HepG2 (cell line): Measurements from ENCODE around the gene ZNF331. TPM values are rescaled to one million over a fixed set of nuclear protein-coding genes. Genes with fewer than 3 reads are reported as not detected.

Experiments
- AHDC1 ChIP-seq: sonication (generic); formaldehyde crosslinking; IDR thresholded peaks from 2 replicates; pipeline ENCODE4 v1.5.1; 2020; ENCODE audit warnings: mild to moderate bottlenecking, missing genetic modification reagents, borderline replicate concordance
- DR1 ChIP-seq: sonication (generic); formaldehyde crosslinking; IDR thresholded peaks from 2 replicates; pipeline ENCODE4 v1.8.0; 2021; ENCODE audit warnings: mild to moderate bottlenecking, missing genetic modification reagents, inconsistent platforms
- FOXP4 ChIP-seq: sonication (generic); formaldehyde crosslinking; IDR thresholded peaks from 2 replicates; pipeline ENCODE4 v1.4.0; 2020; ENCODE audit warnings: missing genetic modification reagents
- HIVEP1 ChIP-seq: sonication (generic); formaldehyde crosslinking; IDR thresholded peaks from 2 replicates; pipeline ENCODE4 v1.4.0; 2020; ENCODE audit warnings: mild to moderate bottlenecking, missing genetic modification reagents
- HNRNPLL ChIP-seq: fragments of 200-400 bp; formaldehyde crosslinking; IDR thresholded peaks from 2 replicates; pipeline ENCODE4 v1.6.1; 2017; ENCODE audit warnings: mild to moderate bottlenecking, low read depth, low read length; ENCODE audit not compliant: poor library complexity, severe bottlenecking
- RFX5 ChIP-seq: IDR thresholded peaks from 2 replicates; pipeline ENCODE4 v1.6.1; 2011; ENCODE audit warnings: low read depth, low read length, improper control_type of control experiment
- SRSF4 ChIP-seq: fragments of 200-400 bp; formaldehyde crosslinking; IDR thresholded peaks from one replicate; pipeline ENCODE4 v1.6.1; 2018; ENCODE audit warnings: mild to moderate bottlenecking, low read depth, low read length, moderate library complexity; ENCODE audit not compliant: poor library complexity, severe bottlenecking
- TOE1 ChIP-seq: sonication (generic); formaldehyde crosslinking; IDR thresholded peaks from 2 replicates; pipeline ENCODE4 v1.4.0; 2020; ENCODE audit warnings: mild to moderate bottlenecking, missing genetic modification reagents
- ZFP1 ChIP-seq: IDR thresholded peaks from 2 replicates; pipeline ENCODE4 v1.6.1; 2016
- ZFP90 ChIP-seq: sonication (generic); formaldehyde crosslinking; IDR thresholded peaks from 2 replicates; pipeline ENCODE4 v1.8.0; 2022; ENCODE audit warnings: missing genetic modification reagents, mild to moderate bottlenecking, inconsistent platforms, borderline replicate concordance
- ZMYM2 ChIP-seq: sonication (generic); formaldehyde crosslinking; IDR thresholded peaks from 2 replicates; pipeline ENCODE4 v1.8.0; 2022; ENCODE audit warnings: mild to moderate bottlenecking, missing genetic modification reagents
- ZNF274 ChIP-seq: sonication (generic); formaldehyde crosslinking; IDR thresholded peaks from 2 replicates; pipeline ENCODE4 v1.5.1; 2020; ENCODE audit warnings: mild to moderate bottlenecking, missing genetic modification reagents
- ZNF276 ChIP-seq: sonication (generic); formaldehyde crosslinking; IDR thresholded peaks from 2 replicates; pipeline ENCODE4 v1.4.0; 2020; ENCODE audit warnings: mild to moderate bottlenecking, low read depth, missing genetic modification reagents
- ZNF691 ChIP-seq: sonication (generic); formaldehyde crosslinking; IDR thresholded peaks from 2 replicates; pipeline ENCODE4 v1.4.0; 2020; ENCODE audit warnings: missing genetic modification reagents, low read depth, mild to moderate bottlenecking, borderline replicate concordance
- ZNF7 ChIP-seq: IDR thresholded peaks from 2 replicates; pipeline ENCODE4 v1.6.1; 2016; ENCODE audit warnings: missing biosample characterization, missing genetic modification reagents
- polyA plus RNA-seq, 8 experiments: library from polyadenylated mRNA; depleted of rRNA in 3 of 8; stranded (reverse) in 7 of 8; unstranded in 1 of 8; fragments of >200 nt; fragmentation: Illumina TruSeq in 4 of 8; extraction: Trizol in 4 of 8; gene quantifications; 2 replicates each; pipeline versions ENCODE4 v1.2.1 to v1.2.3, GENCODE V29; 2011 to 2016; ENCODE audit warnings: low read depth in 4 of 8, missing spikeins in 1 of 8, mixed read lengths in 1 of 8; ENCODE audit not compliant: insufficient read depth in 1 of 8
- total RNA-seq, 5 experiments: library from RNA; depleted of rRNA; stranded (reverse); fragments of >200 nt; fragmentation: Illumina TruSeq; extraction: Trizol; gene quantifications; 2 replicates each; pipeline ENCODE4 v1.2.3, GENCODE V29; 2016; ENCODE audit warnings: low read depth in 1 of 5
- TF ChIP-seq, protein P1 (sequence below): IDR thresholded peaks from 2 replicates; pipeline ENCODE4 v1.6.1; 2016

Gene ZNF331
- total and polyA plus RNA-seq, 2 of the 13 experiments (the other 11 are each of a cell fraction or from before 2014, with no cell fraction given), result 8.2 to 13.3 TPM

DNA sequence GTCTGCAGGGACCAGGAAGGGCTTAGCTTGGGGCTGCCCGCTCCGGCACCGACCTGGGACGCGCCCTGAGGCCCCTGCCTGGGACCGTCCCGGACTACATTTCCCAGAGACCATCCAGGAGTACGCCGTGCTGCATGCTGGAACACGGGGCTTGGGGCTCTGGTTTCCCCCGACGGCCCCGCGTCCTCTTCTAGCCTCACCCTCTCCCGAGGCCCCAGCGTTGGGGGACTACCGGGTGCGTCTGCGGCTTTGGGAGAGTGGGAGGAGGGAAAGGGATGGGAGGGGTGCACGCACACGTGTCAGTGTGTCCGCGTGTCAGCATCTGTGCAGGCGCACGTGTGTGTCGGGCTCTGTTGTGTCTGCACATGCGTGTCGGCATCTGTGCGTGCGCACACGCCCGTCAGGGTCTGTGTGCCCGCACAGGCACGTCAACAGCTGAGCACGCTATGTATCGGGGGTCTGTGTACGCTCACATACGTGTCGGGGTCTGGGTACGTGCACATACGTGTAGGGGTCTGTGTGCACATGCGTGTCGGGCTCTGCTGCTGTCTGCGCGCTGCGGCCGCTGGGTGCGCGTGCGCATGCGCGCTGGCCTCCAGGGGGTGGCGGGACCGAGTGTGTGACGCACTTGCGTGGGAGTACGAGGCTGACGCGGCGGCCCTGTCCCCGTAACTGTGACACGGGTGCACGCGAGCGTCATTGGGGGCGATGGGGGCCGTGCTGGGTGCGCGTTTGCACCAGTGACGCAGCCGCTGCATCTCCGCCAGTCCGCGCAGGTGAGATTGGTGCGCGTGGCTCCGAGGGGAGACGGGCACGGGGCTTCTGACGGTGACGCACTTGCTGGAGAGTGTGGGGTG lies at the start of gene ZNF331 (continued):
- TF ChIP-seq ZNF276 (CRISPR knock-in tag) (peak; percentile 42; the same call in 1 of the 2 replicates), ZMYM2 (CRISPR knock-in tag) (peak; percentile 32; the same call in 1 of the 2 replicates), ZNF7 (CRISPR knock-in tag) (no peak), DR1 (CRISPR knock-in tag) (no peak), ZFP90 (CRISPR knock-in tag) (no peak), FOXP4 (no peak), RFX5 (no peak), AHDC1 (CRISPR knock-in tag) (peak; percentile 78), ZNF274 (CRISPR knock-in tag) (peak; percentile 66; the same call in 1 of the 2 replicates), ZFP1 (CRISPR knock-in tag) (no peak), HIVEP1 (CRISPR knock-in tag) (peak; percentile 61; the same call in 1 of the 2 replicates), TOE1 (CRISPR knock-in tag) (no peak), ZNF691 (0 out of 2 replicates have a peak, but pooled peaks have one; percentile 39), HNRNPLL (no peak), SRSF4 (no peak)
- TF ChIP-seq, protein P1, sequence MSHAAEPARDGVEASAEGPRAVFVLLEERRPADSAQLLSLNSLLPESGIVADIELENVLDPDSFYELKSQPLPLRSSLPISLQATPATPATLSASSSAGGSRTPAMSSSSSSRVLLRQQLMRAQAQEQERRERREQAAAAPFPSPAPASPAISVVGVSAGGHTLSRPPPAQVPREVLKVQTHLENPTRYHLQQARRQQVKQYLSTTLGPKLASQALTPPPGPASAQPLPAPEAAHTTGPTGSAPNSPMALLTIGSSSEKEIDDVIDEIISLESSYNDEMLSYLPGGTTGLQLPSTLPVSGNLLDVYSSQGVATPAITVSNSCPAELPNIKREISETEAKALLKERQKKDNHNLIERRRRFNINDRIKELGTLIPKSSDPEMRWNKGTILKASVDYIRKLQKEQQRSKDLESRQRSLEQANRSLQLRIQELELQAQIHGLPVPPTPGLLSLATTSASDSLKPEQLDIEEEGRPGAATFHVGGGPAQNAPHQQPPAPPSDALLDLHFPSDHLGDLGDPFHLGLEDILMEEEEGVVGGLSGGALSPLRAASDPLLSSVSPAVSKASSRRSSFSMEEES (CRISPR knock-in tag), result no peak
